HFF-Myc (cell line): Measurements from ENCODE around the gene CCDC71.

Experiments
- DNase-seq: peaks from one replicate; pipeline ENCODE4 v3.0.0-alpha.2; 2011; ENCODE audit warnings: low read depth; ENCODE audit errors: extremely low read depth
- H3K4me3 ChIP-seq: replicated peaks from 2 replicates; pipeline ENCODE4 v1.5.1; 2011; ENCODE audit warnings: low read depth, mild to moderate bottlenecking, control low read depth, low read length
- TF ChIP-seq, protein P1 (sequence below): IDR thresholded peaks from 2 replicates; pipeline ENCODE4 v1.5.1; 2012; ENCODE audit warnings: mild to moderate bottlenecking, low read depth, low read length, control low read depth; ENCODE audit errors: missing control alignments

The CCDC71 gene

DNA sequence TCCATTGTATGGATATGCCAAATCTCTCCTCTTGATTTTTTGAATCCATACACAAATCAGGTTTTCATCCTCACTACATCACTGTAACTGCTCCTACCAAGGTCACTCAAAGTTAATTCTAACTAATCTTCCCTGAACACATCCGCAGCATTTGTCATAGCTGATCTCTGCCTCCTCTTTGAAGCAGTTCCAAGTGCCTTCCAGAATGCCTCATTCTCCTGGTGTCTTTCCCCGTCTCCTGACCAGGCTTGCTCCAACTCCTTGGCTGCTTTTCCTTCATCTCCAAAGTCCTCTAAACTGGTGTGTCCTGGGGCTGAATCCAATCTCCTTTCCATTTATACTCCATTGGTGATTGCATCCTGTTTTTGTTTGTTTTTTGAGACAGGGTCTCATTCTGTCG lies 32.0 kb upstream of the CCDC71 start:
- H3K4me3 ChIP-seq, result no peak overlapping the region
- DNase-seq, result no peak
- TF ChIP-seq, protein P1, sequence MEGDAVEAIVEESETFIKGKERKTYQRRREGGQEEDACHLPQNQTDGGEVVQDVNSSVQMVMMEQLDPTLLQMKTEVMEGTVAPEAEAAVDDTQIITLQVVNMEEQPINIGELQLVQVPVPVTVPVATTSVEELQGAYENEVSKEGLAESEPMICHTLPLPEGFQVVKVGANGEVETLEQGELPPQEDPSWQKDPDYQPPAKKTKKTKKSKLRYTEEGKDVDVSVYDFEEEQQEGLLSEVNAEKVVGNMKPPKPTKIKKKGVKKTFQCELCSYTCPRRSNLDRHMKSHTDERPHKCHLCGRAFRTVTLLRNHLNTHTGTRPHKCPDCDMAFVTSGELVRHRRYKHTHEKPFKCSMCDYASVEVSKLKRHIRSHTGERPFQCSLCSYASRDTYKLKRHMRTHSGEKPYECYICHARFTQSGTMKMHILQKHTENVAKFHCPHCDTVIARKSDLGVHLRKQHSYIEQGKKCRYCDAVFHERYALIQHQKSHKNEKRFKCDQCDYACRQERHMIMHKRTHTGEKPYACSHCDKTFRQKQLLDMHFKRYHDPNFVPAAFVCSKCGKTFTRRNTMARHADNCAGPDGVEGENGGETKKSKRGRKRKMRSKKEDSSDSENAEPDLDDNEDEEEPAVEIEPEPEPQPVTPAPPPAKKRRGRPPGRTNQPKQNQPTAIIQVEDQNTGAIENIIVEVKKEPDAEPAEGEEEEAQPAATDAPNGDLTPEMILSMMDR, result no peak

DNA sequence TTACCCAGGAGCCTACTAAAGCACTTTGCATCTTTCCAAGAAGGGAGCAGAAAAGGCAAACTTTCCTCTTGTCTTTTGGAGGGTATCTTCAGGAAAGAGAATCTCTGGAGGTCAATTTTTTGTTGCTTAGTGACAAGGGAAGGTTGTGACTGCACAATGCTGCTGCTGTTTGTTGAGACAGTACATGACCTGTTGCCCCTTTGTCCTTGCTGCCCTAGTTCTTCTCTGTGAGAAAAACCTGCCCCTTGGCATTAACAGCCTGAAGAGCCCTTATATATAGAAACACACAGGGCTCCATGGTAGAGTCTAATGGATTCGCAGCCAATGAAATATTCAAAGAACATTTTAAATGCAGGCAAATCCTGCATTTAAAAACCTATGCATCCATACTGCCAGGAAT lies 25.6 kb upstream of the CCDC71 start:
- TF ChIP-seq, protein P1, result no peak
- DNase-seq, result no peak
- H3K4me3 ChIP-seq, result no peak overlapping the region

DNA sequence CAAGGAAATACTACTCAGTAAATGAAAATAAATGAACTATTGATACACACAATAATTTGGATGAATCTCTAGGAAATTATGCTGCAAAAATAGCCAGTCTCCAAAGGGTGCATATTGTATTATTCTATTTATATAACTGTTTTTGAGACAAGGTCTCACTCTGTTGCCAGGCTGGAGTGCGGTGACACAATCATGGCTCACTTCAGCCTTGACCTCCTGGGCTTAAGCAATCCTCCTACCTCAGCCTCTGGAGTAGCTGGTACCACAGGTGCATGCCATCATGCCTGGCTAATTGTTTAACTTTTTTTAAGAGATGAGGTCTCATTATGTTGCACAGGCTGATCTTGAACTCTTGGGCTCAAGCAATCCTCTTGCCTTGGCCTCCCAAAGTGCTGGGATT lies 17.7 kb upstream of the CCDC71 start:
- TF ChIP-seq, protein P1, result no peak
- DNase-seq, result no peak

DNA sequence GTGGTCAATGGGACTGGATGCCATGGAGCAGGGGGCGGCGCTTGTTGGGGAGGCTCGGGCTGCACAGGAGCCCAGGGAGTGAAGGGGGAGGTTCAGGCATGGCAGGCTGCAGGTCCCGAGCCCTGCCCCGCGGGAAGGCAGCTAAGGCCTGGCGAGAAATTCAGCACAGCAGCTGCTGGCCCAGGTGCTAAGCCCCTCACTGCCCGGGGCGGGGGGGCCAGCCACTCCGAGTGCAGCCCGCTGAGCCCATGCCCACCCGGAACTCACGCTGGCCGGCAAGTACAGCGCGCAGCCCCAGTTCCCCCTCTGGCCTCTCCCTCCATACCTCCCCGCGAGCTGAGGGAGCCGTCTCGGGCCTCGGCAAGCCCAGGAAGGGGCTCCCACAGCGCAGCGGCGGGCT lies 16.6 kb upstream of the CCDC71 start:
- no peak overlapping the region for H3K4me3 ChIP-seq
- no peak for DNase-seq
- TF ChIP-seq, protein P1, result no peak

More for the DNA sequence above, 17.7 kb upstream of the CCDC71 start:
- no peak overlapping the region for H3K4me3 ChIP-seq

DNA sequence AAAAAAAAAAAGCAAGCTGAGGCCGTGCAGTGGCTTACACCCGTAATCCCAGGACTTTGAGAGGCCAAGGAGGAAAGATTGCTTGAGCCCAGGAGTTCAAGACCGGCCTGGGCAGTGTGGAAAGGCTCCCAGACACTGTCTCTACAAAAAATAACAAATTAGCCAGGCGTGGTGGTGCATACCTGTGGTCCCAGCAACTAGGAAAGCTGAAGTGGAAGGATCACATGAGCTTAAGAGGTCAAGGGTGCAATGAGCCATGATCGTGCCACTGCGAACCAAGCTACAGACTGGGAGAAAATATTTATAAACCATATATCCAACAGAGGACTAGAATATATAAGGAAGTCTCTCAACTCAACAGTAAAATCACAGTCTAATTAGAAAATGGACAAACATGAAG lies 15.2 kb upstream of the CCDC71 start:
- H3K4me3 ChIP-seq, result no peak overlapping the region
- no peak for DNase-seq
- TF ChIP-seq, protein P1, result no peak

DNA sequence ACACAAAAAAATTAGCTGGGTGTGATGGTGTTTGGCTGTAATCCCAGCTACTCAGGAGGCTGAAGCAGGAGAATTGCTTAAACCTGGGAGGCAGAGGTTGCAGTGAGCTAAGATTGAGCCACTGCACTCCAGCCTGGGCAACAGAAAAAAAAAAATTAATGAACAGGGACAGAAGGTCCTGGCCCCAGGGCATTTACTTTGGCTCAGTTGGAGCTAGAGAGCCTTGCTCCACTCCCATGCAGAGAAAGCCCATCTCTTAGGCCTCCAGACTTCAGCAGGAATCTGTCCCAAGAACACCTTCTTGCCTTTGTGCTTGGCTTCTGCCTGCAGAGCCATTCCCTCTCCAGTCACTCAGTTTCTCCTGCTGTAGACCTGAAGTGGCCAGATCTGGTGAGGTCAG lies 14.0 kb upstream of the CCDC71 start:
- TF ChIP-seq, protein P1, result no peak

DNA sequence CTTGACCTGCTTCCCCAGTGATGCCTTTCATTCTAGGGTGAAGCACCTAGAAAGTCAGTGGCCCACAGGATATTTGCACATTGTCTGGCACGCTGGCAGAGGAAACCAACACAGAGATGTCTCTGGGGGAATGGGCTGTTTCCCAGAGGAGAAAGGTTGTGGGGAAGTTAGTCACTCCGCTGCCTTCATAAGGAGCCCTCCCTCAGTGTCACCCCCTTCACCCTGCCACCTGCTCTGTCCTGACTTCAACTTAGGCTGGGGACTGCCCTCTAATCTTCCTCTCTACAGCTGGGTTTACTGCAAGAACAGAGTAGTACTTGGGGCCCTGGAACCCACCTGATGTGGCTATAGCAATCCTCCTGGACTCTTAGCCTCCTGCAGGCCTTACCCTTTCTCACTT lies 10.9 kb upstream of the CCDC71 start:
- TF ChIP-seq, protein P1, result no peak
- no peak for DNase-seq
- no peak overlapping the region for H3K4me3 ChIP-seq

More for the DNA sequence above, 14.0 kb upstream of the CCDC71 start:
- no peak overlapping the region for H3K4me3 ChIP-seq
- no peak for DNase-seq
